GM19328 (cell line): ENCODE results near the gene SLC7A14.

Experiments
- ATAC-seq: cut with Tn5 transposase; IDR thresholded peaks from one replicate; pipeline ENCODE4 v1.9.1; 2021; ENCODE audit warnings: mild to moderate bottlenecking, moderate library complexity; ENCODE audit not compliant: unreplicated experiment

Gene SLC7A14

DNA sequence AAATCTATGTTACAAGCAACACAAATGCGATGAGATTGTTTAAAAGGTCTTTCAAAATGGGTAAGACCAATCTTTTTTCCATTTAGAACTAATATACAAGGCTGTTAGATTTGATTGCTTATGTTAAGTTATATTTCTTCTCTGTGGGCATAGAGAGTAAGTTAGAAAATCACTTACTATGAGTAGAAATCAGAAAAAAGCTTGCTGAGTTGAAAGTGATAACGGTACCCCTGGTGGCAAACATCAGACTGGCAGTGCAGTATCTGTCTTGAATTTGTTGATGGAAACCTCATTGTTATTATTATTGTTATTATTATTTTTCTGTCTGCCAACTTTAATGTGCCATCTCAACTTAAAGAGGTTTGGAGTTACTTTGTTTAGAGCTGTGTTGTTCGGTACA is 154.8 kb downstream of the SLC7A14 start:
- no peak for ATAC-seq

DNA sequence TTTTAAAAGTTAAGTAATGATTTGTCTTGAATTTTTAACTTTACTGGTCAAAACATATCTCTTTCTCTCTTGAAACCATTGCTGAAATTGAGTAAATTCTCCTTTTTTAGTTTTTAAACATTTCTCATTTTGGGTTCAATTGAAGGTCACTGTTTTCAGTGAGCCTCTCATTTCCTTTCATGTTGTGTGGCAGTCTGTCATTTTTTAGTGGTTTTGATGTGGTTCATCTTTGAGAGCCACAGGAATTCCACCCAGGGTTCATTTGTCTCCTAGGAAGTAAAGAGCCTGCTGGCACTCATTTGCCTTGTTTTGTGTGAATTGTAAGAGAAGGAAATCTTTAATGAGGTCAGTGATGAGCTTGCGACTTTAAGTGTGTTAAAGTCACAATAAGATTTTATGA is 156.8 kb downstream of the SLC7A14 start:
- no peak for ATAC-seq

DNA sequence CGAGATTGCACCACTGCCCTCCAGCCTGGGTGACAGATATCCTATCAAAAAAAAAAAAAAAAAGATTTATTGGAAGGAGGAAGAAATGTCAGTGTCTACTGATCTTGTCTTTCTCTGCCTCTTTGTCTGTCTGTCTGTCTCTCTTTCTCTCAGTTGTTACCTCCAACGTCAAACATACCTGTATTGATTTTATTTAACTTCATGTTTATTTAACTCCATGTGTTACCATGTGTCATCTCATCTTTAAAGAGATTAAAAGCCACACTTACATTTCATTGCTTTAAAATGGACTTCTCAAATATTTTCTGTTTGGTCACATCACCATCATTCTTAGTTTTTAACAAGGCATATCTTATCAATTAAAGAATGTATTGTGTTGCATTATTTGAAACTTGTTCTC is 157.8 kb downstream of the SLC7A14 start:
- no peak for ATAC-seq

DNA sequence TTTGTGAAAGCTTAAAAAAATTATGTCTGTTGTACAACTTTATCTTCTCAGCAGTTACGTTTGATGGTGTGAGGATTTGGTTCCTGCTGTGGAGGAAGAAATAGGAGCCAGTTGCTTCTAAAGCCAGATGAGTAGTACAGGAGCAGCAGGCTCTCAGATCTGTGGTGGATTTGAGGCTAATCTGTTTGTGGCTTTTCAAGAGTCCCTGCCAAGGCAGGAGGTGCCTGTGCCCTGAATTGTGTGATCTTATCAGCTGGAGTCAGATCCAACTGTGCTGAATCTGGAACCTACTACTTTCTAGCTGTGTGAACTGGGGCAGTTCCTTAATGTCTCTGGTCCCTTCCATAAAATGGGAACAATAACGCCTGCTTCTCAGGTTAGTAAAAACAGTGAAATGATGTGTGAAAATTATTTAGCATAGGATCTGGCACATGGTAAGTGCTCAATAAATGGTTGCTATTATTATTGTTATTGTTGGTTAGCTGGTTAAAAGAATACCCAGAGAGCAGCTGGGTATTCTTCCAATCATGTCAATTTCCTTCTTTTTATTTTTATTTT is 159.6 kb downstream of the SLC7A14 start:
- no peak for ATAC-seq

DNA sequence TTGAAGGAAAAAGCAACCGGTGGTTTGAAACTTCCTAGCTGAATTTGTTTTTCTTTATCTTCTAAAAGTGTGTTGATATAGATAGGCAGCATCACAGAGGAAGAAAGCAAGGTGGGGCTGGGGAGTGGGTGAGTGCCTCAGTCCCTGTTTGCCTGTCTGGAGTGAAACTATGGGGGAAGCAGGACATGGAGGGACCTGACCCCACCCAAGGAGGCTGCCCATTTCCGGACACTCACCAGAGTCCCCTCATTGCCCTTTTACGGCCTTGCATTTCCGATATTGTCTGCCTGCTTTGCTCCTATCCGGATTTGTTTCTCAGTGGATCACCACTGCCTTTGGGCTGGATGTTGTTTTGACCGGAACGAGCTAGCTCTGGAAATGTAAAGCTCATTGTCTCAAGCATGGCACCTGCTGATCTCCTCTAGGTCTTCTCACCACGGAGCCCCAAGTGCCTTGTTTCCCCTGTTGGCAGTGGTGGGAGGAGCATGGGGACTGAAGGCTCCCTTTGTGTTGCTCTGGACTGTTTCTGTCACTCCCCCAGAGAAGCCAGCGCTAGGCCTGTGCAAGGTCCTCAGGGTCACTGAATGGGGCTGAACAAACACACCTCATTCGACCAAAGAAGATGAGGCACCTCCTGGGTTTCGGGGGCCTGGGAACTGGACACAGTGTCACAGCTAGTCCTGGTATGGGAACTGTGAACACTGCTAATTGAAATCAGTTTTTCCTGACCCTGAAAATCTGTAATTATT is 160.2 kb downstream of the SLC7A14 start:
- ATAC-seq: no peak

DNA sequence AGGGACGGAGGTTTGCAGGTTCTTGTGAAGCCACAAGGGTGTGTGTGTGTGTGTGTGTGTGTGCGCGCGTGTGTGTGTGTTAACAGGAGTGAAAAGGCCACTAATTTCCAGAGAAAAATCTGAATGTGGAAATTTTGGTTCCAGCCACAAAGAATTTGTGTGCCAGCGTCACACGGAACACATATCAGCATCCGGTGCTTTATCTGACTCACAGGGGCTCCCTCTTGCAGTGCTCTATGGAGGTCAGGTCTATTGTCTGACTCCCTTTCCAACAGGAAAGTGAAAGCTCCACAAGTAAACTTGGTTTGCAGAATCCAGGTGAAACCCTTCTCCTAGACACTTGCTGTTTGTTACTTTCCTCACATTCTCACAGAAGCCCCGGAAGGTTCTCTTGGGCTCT is 161.0 kb downstream of the SLC7A14 start:
- ATAC-seq: no peak

DNA sequence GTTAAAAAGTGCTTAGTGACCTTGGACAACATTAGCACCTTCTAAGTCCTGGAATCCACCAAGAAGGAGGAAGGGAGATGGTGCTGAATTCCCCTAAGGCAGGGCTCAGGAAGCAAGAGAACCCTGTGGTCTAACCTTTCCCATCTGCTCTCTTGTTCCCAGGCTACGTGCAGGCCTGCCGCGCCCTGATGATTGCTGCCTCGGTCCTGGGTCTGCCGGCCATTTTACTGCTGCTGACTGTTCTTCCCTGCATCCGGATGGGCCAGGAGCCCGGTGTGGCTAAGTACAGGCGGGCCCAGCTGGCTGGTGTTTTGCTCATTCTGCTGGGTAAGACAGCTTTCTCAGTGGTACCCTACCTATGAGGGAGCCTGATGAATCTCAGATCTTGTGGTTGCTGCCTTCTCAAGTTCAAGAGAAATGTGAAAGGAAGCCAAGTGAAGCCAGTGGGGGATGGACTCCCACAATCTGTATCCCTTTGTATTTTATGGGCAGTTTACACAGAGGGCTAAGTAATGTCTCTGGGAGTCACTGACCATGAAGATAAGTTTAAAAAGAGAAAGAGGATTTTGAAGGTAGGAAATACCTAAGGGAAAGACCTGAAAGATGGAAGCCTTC is 162.8 kb downstream of the SLC7A14 start:
- no peak for ATAC-seq

DNA sequence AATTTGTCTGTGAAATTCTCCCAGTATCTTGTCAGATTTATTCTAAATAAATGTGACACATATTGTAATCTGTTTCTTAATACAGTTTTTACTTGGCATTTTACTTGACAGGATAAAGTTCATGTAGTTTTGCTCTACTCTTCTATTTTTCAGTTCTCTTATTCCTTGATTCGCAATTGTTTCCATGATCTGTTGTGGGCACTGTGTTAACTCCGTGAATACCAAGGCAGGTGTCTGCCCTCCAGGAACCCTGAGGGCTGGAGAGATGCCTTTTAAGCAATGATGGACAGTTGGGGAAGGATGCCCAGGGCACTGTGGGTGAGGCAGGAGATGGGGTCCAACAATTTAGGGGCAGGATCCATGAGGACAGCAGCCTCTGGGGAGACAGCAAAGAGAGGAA is 164.1 kb downstream of the SLC7A14 start:
- ATAC-seq: no peak

DNA sequence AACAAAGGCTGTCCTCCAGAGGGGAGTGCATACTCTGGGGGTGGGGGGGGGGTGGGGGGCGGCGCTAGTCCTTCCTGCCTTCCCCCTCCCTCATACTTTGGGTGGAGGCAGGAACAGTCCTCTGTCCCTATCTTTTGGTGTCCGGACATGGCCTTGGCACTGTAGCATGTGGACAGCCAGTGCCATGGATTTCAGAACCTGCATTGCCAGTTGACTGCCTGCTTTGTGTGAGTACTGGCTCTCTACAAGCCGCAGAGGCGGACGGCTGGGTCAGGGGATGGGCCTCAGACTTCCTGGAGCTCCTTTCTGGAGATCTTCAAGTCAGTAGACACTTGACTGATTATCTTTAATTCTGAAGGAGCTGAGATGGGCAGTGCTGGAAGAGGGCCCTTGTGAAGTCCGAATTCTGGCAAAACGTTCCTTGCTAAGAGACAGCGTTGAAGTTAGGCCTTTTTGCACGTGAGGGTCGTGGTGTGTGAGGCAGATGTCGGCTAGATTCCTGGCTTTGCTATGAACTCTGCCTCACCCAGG is 164.7 kb downstream of the SLC7A14 start:
- ATAC-seq: no peak

DNA sequence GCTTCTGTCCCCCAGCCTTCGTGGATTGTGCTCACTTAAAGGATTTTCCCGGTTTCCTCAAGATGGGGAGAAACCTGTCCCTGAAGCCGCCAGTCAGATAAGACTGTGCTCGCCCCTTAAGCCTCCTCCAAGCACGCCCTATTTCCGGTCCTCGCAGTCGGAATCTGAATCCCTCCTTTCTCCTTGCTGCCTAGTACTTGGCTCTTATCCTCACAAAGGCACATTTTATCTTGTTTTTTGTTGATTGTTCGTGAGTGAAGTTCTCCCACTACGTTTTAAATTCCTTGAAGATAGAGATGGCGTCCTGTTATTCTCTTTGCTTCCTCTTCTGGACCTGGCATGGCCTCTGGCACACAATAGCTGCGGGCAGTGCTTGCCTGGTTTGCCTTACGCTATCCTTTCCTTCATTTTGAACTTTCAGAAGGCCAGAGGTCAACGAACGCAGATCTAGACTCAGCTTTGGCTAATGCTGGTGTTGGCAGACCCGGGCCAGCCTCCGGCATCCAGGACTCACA is 165.5 kb downstream of the SLC7A14 start:
- ATAC-seq: no peak

DNA sequence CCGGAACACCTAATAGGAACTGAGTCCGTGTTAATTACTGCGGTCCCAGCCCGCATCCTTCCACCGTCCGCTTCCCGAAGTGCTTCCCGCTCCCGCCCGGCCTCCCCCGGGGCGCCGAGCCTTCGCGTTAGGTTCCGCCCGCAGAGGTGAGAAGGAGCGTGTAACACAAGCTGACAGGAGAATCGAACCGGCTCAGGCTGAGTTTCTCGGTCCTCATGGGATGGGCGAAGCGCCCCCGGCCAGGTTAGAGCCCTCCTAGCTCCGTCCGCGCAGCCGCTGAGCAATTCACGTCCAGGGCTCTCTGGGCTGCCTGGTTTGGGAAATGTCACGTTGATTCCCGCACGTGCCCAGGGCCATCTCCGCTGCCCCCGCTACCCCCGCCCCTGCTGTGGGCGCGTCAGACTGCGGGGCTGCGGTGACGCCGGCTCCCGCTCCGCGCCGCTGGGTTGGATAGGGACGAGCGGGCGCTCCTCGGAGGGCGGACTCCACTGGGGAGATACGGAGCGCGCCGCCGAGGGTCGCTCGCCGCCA is 166.3 kb downstream of the SLC7A14 start:
- no peak for ATAC-seq

DNA sequence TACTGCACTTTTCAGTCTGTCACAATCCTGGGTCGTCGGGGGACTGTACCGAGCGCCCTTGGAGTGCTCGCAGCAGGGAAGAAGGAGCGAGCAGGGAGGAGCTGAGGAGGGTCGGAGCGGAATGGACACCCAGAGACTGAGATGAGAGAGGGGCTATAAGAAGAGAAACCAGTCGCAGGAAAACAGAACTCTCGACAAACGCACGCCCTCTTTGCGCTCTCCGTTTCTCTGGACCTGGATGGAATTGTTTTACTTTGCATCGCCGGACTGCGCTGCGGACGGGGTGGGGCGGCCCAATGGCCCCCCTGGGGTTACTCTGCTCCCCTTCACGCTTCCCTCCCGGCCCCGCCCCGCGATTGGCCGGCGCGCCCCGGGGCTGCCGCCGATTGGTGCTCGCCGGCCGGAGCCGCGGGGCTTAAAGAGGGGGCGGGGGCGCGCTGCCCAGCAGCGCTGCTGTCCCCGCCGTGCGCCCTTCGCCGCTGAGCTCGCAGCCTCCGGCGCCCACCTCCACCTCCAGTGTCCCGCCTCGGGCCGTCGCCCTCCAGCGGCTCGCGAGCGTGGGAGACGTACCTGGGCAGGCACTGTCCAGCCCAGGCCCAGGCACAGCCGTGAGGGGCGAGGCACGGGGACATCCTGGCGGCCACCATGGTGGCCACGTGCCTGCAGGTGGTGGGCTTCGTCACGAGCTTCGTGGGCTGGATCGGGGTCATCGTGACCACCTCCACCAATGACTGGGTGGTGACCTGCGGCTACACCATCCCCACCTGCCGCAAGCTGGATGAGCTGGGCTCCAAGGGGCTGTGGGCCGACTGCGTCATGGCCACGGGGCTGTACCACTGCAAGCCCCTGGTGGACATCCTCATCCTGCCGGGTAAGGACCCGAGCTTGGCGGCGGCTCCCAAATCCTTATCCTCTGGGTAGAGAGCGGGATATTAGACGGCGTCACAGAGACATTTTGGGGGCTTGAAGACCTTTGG is 167.2 kb downstream of the SLC7A14 start, which contains the start of gene CLDN11:
CLDN11 (plus strand) TSS at position 447 of the 977 bp plus-strand sequence; CDS start at position 646, 199 bp downstream.
- ATAC-seq: no peak

DNA sequence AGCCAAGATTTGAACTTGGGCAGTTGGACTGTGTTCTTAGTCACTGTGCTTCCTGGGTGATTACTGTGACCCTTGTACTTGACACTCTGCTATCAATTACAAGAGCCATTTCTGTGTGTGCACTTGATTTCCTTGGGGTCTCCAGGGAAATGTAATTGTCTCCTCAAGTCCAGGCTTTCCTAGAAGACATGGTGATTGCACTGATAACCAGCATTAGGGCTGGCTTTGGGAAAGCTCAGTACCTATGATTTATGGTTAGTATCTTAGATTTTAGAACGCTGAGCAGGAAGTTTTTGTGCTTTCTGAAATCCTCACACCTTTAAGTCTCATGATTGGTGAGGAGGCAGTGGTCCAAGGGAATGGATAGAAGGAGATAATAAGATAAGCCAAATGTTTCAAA is 168.8 kb downstream of the SLC7A14 start:
- ATAC-seq: no peak

DNA sequence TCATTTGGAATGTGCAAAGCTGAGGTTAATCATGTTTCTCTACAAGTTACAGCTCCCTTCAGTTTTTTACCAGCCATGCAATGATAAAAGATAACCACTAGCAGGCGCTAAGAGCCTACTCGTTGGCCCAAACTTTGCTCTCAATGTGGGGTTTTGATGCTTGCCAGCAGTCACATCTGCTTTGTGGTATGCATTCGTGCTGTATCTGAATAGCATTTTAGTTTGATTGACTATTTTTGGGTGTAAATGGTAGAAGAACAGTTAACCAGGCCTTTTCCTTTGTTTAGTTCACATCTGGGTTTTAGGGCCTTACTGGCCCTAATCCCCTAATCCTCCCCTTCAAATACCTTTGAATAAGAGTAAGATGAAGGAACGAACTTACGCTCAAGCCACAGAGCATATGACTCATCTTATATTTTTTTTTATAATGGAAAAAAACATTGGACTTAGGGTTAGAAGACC is 171.6 kb downstream of the SLC7A14 start:
- ATAC-seq: no peak

DNA sequence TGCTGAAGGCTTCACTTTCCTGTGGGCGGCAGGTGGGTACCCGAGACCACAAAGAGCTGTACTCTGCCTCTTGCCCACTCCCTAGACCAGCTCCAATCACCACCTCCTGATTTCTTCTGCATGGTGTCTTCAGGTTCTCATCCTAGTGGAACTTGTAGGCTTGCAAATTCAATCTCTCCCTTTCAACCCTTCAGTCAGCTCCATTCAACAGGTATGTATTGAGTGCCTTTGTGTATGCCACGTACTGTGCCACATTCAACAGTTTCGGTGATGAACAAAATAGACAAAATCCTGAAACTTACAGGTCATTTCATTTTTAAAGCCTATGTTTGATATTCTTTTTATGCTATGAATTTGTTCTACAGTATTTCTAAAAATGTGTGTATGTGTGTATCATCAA is 172.6 kb downstream of the SLC7A14 start:
- ATAC-seq: no peak

DNA sequence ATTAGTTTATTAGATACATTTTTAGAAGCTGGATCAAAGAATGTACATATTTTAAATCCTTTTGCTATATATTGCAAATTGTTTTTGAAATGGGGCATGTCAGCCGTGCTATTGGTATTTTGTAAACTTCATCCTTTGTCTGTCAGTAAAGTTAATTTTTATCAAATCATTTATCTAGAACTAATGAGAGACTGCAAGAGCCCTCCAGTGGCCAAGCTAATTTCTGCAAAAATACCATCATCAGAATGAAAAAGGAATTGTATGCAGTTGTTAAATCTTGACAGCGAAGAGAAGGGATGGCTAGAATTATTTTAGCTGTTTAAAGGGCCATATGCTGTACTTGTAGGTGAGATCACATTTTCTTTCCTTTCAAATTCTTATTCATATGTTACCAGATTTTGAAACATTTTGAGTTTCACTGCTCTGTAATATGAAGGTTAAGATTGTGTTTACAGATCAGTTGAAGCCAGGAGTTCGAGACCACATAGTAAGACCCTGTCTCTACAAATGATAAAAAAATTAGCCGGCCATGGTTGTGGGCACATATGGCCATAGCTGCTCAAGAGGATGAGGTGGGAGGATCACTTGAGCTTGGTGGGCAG is 175.3 kb downstream of the SLC7A14 start:
- ATAC-seq: no peak
